Measurements from ENCODE around the gene DET1.

The DET1 gene

GRCh38 chr15:88467073-88467934 lies 79.2 kb downstream of the DET1 start, which contains the start of the genes MRPL46 and MRPS11:
Gene MRPL46 (minus strand): TSS chr15:88467388. CDS start chr15:88467377, 11 bp downstream.
Gene MRPS11 (plus strand): TSS chr15:88467708. CDS start chr15:88467718, 10 bp downstream.
- DNase-seq: peak; percentile 23 to 95 (median 85)

GRCh38 chr15:88465633-88466224 lies 80.8 kb downstream of the DET1 start:
- DNase-seq: no peak

GRCh38 chr15:88463870-88464532 lies 82.5 kb downstream of the DET1 start:
- no peak for DNase-seq
